GM23338 (cell line): ENCODE data around the gene SKIC8. TPM values are rescaled to one million over a fixed set of nuclear protein-coding genes. Genes with fewer than 3 reads are reported as not detected.
A peak's percentile ranks its signal among the peaks of the same experiment; 100 is the strongest.

ENCODE experiments used
- ATAC-seq: fragments of 200-7000 bp; cut with Tn5 transposase; 3 replicates; pipeline ENCODE4 v1.9.1; 2020
- DNase-seq: peaks from one replicate; pipeline ENCODE4 v3.0.0-alpha.2; 2015; ENCODE audit warnings: low spot score
- H2AFZ ChIP-seq: fragments of 200-600 bp; sonication (generic); 2 replicates; pipeline ENCODE4 v1.8.0; 2016; ENCODE audit warnings: antibody characterized with exemption, mild to moderate bottlenecking, moderate library complexity
- H3F3A ChIP-seq: fragments of 200-600 bp; sonication (generic); replicated peaks from 2 replicates; pipeline ENCODE4 v1.8.0; 2017; ENCODE audit warnings: antibody characterized with exemption, mixed run types, low read depth
- H3K27ac ChIP-seq: fragments of 200-600 bp; sonication (generic); 2 replicates; pipeline ENCODE4 v1.6.1; 2016; ENCODE audit warnings: low read depth
- H3K27me3 ChIP-seq: fragments of 200-600 bp; sonication (generic); 2 replicates; pipeline ENCODE4 v1.8.0; 2016; ENCODE audit warnings: mild to moderate bottlenecking, mixed run types, moderate library complexity; ENCODE audit not compliant: insufficient read depth
- H3K36me3 ChIP-seq: fragments of 200-600 bp; sonication (generic); 2 replicates; pipeline ENCODE4 v1.8.0; 2016; ENCODE audit warnings: mild to moderate bottlenecking; ENCODE audit not compliant: insufficient read depth
- H3K4me1 ChIP-seq: fragments of 200-600 bp; sonication (generic); 2 replicates; pipeline ENCODE4 v1.8.0; 2016; ENCODE audit warnings: mild to moderate bottlenecking, moderate library complexity; ENCODE audit not compliant: insufficient read depth
- H3K4me2 ChIP-seq: fragments of 200-600 bp; sonication (generic); 2 replicates; pipeline ENCODE4 v1.7.1; 2017; ENCODE audit warnings: mixed run types
- H3K4me3 ChIP-seq: fragments of 200-600 bp; sonication (generic); 2 replicates; pipeline ENCODE4 v1.6.1; 2016; ENCODE audit warnings: mixed run types
- H3K79me2 ChIP-seq: fragments of 200-600 bp; sonication (generic); replicated peaks from 2 replicates; pipeline ENCODE4 v1.8.0; 2017; ENCODE audit warnings: mild to moderate bottlenecking; ENCODE audit not compliant: insufficient read depth
- H3K9me2 ChIP-seq: fragments of 200-600 bp; sonication (generic); 2 replicates; pipeline ENCODE4 v1.8.0; 2017; ENCODE audit not compliant: insufficient read depth
- H4K20me1 ChIP-seq: fragments of 200-600 bp; sonication (generic); replicated peaks from 2 replicates; pipeline ENCODE4 v1.8.0; 2017; ENCODE audit warnings: mild to moderate bottlenecking; ENCODE audit not compliant: insufficient read depth
- H3K27ac Mint-ChIP-seq: 2 replicates; pipeline ENCODE4 v1.8.0; 2020; ENCODE audit warnings: inconsistent platforms, mild to moderate bottlenecking, moderate library complexity, mixed read lengths
- H3K27me3 Mint-ChIP-seq: 3 replicates; pipeline ENCODE4 v1.8.0; 2022; ENCODE audit warnings: low read depth, mild to moderate bottlenecking, moderate library complexity, mixed read lengths, inconsistent platforms; ENCODE audit not compliant: insufficient read depth, poor library complexity
- H3K36me3 Mint-ChIP-seq: 3 replicates; pipeline ENCODE4 v1.8.0; 2021; ENCODE audit warnings: low read depth, mild to moderate bottlenecking, inconsistent platforms, moderate library complexity, mixed read lengths
- H3K4me1 Mint-ChIP-seq: 3 replicates; pipeline ENCODE4 v1.8.0; 2020; ENCODE audit warnings: mild to moderate bottlenecking, inconsistent platforms, mixed read lengths
- H3K4me3 Mint-ChIP-seq: 3 replicates; pipeline ENCODE4 v1.8.0; 2021; ENCODE audit warnings: moderate library complexity, mild to moderate bottlenecking, inconsistent platforms, mixed read lengths
- H3K9me3 Mint-ChIP-seq: 3 replicates; pipeline ENCODE4 v1.8.0; 2020; ENCODE audit warnings: moderate library complexity, mild to moderate bottlenecking, inconsistent platforms, mixed read lengths
- ETS1 ChIP-seq: IDR thresholded peaks from 2 replicates; pipeline ENCODE4 v1.6.1; 2016; ENCODE audit warnings: antibody characterized with exemption
- EZH2phosphoT487 ChIP-seq: fragments of 200-600 bp; sonication (generic); IDR thresholded peaks from one replicate; pipeline ENCODE4 v1.8.1; 2018; ENCODE audit warnings: antibody characterized with exemption; ENCODE audit not compliant: unreplicated experiment
- REST ChIP-seq: IDR thresholded peaks from one replicate; pipeline ENCODE4 v1.6.1; 2018; ENCODE audit warnings: antibody characterized with exemption; ENCODE audit not compliant: unreplicated experiment
- ZNF114 ChIP-seq: fragments of 250-450 bp; sonication (Bioruptor Pico); IDR thresholded peaks from 2 replicates; pipeline ENCODE4 v1.5.0; 2020; ENCODE audit warnings: mild to moderate bottlenecking, moderate library complexity
- ZNF331 ChIP-seq: fragments of 250-450 bp; sonication (Bioruptor Pico); IDR thresholded peaks from 2 replicates; pipeline ENCODE4 v1.5.0; 2020; ENCODE audit warnings: low read depth, mild to moderate bottlenecking, moderate library complexity
- ZNF462 ChIP-seq: fragments of 250-450 bp; sonication (Bioruptor Pico); IDR thresholded peaks from 2 replicates; pipeline ENCODE4 v1.5.0; 2020; ENCODE audit warnings: mild to moderate bottlenecking, moderate library complexity
- polyA plus RNA-seq: library from polyadenylated mRNA; unstranded; fragments of >200 nt; fragmentation: Nextera tagmentation; extraction: Ambion mirVana; gene quantifications from 2 replicates; pipeline ENCODE4 v1.2.1, GENCODE V29; 2016
- total RNA-seq: library from RNA; depleted of rRNA; stranded (reverse); fragments of >200 nt; shearing (Covaris generic); gene quantifications from 2 replicates; pipeline ENCODE4 v1.2.3, GENCODE V29; 2014

SKIC8 gene
- total and polyA plus RNA-seq, 2 experiments from 2014 or later = 59.4 to 73.8 TPM

GRCh38 chr15:78244101-78244500 lies 55.3 kb downstream of the SKIC8 start:
- H3K9me2 ChIP-seq = no peaks in the 10 kb centered on the region
- H3K9me3 Mint-ChIP-seq = peaks cover 9% of the 10 kb centered on the region; the same call in 2 of the 3 replicates
- H3K36me3 ChIP-seq = no peaks in the 10 kb centered on the region

More at GRCh38 chr15:78244101-78244500, 55.3 kb downstream of the SKIC8 start:
- no peaks in the 10 kb centered on the region for H3F3A ChIP-seq
- H3K4me1 Mint-ChIP-seq = peaks cover 28% of the 10 kb centered on the region
- DNase-seq (no peak), ATAC-seq (no peak)
- H3K79me2 ChIP-seq = no peaks in the 10 kb centered on the region
- H3K4me1 ChIP-seq = peaks cover 25% of the 10 kb centered on the region
- no peak overlapping the region for H3K4me2 ChIP-seq
- H3K4me3 Mint-ChIP-seq = no peak overlapping the region; the same call in 2 of the 3 replicates
- no peak overlapping the region for H3K4me3 ChIP-seq
- H3K27me3 ChIP-seq = no peaks in the 10 kb centered on the region
- peaks cover 9% of the 10 kb centered on the region for H3K27me3 Mint-ChIP-seq
- 0 out of 2 replicates have a peak overlapping the region, but pooled peaks have one; percentile 91 for H3K27ac ChIP-seq
- no peaks in the 10 kb centered on the region for H3K36me3 Mint-ChIP-seq
- H2AFZ ChIP-seq = peak overlapping the region; percentile 84; the same call in 1 of the 2 replicates
- no peak for TF ChIP-seq REST
- no peak for TF ChIP-seq ZNF114 (CRISPR knock-in tag)
- no peak for TF ChIP-seq EZH2phosphoT487
- no peak for TF ChIP-seq ZNF462
- TF ChIP-seq ZNF331 (CRISPR knock-in tag) = no peak
- TF ChIP-seq ETS1 = no peak
- H4K20me1 ChIP-seq = no peaks in the 10 kb centered on the region
- no peak overlapping the region for H3K27ac Mint-ChIP-seq
